H9 (cell line): ENCODE results near the gene SRP9. TPM values are rescaled to one million over a fixed set of nuclear protein-coding genes. Genes with fewer than 3 reads are reported as not detected.

Source experiments
- DNase-seq: peaks from one replicate; pipeline ENCODE4 v3.0.0-alpha.2; 2017
- H2AFZ ChIP-seq: one replicate; pipeline ENCODE4 v1.6.1; 2013; ENCODE audit warnings: mild to moderate bottlenecking, low read length, control low read depth, moderate library complexity
- H2AK5ac ChIP-seq: 2 replicates; pipeline ENCODE4 v1.6.1; 2013; ENCODE audit warnings: low read length, control low read depth, mixed read lengths; ENCODE audit not compliant: insufficient read length
- H2BK120ac ChIP-seq: one replicate; pipeline ENCODE4 v1.6.1; 2013; ENCODE audit warnings: low read depth, mild to moderate bottlenecking, low read length, control low read depth, inconsistent platforms; ENCODE audit not compliant: poor library complexity, severe bottlenecking
- H2BK12ac ChIP-seq: 2 replicates; pipeline ENCODE4 v1.6.1; 2013; ENCODE audit warnings: low read length, control low read depth, mixed read lengths, low read depth; ENCODE audit not compliant: insufficient read length
- H2BK15ac ChIP-seq: 2 replicates; pipeline ENCODE4 v1.6.1; 2013; ENCODE audit warnings: low read depth, low read length, control low read depth
- H2BK20ac ChIP-seq: one replicate; pipeline ENCODE4 v1.6.1; 2013; ENCODE audit warnings: low read depth, mild to moderate bottlenecking, low read length, control low read depth, inconsistent platforms; ENCODE audit not compliant: poor library complexity, severe bottlenecking
- H2BK5ac ChIP-seq: 2 replicates; pipeline ENCODE4 v1.6.1; 2013; ENCODE audit warnings: low read length, control low read depth, mixed read lengths; ENCODE audit not compliant: insufficient read length
- H3K14ac ChIP-seq: 2 replicates; pipeline ENCODE4 v1.6.1; 2013; ENCODE audit warnings: low read length, control low read depth; ENCODE audit not compliant: insufficient read depth
- H3K18ac ChIP-seq: 2 replicates; pipeline ENCODE4 v1.6.1; 2013; ENCODE audit warnings: low read depth, mild to moderate bottlenecking, mixed read lengths, low read length, control low read depth; ENCODE audit not compliant: insufficient read length
- H3K23ac ChIP-seq: 2 replicates; pipeline ENCODE4 v1.6.1; 2013; ENCODE audit warnings: low read length, control low read depth, mixed read lengths, low read depth; ENCODE audit not compliant: insufficient read length
- H3K23me2 ChIP-seq: 2 replicates; pipeline ENCODE4 v1.6.1; 2013; ENCODE audit warnings: low read depth, mild to moderate bottlenecking, mixed read lengths, low read length, control low read depth; ENCODE audit not compliant: insufficient read length, poor library complexity, severe bottlenecking
- H3K27ac ChIP-seq: 2 replicates; pipeline ENCODE4 v1.5.1; 2013; ENCODE audit warnings: low read length, control low read depth, mixed read lengths, low read depth; ENCODE audit not compliant: insufficient read length
- H3K27me3 ChIP-seq: 2 replicates; pipeline ENCODE4 v1.6.1; 2013; ENCODE audit warnings: low read length, control low read depth, inconsistent platforms; ENCODE audit not compliant: insufficient read depth
- H3K4ac ChIP-seq: 2 replicates; pipeline ENCODE4 v1.6.1; 2013; ENCODE audit warnings: low read depth, mild to moderate bottlenecking, control low read depth, inconsistent platforms, low read length, moderate library complexity
- H3K4me1 ChIP-seq: 2 replicates; pipeline ENCODE4 v1.6.1; 2013; ENCODE audit warnings: low read length, control low read depth, inconsistent platforms; ENCODE audit not compliant: insufficient read depth
- H3K4me2 ChIP-seq: 2 replicates; pipeline ENCODE4 v1.6.1; 2013; ENCODE audit warnings: low read length, control low read depth, mixed read lengths; ENCODE audit not compliant: insufficient read length, insufficient read depth
- H3K56ac ChIP-seq: 2 replicates; pipeline ENCODE4 v1.6.1; 2013; ENCODE audit warnings: low read depth, mild to moderate bottlenecking, mixed read lengths, low read length, control low read depth; ENCODE audit not compliant: insufficient read length
- H3K79me1 ChIP-seq: 2 replicates; pipeline ENCODE4 v1.6.1; 2013; ENCODE audit warnings: low read depth, mild to moderate bottlenecking, moderate library complexity, low read length, control low read depth, inconsistent platforms; ENCODE audit not compliant: insufficient read depth, poor library complexity, severe bottlenecking
- H3K79me2 ChIP-seq: 2 replicates; pipeline ENCODE4 v1.6.1; 2013; ENCODE audit warnings: low read length, control low read depth, inconsistent platforms; ENCODE audit not compliant: insufficient read depth
- H3K9ac ChIP-seq: 2 replicates; pipeline ENCODE4 v1.6.1; 2013; ENCODE audit warnings: low read length, control low read depth, mixed read lengths; ENCODE audit not compliant: insufficient read length; ENCODE audit errors: extremely low read depth
- H3K9me3 ChIP-seq: one replicate; pipeline ENCODE4 v1.6.1; 2013; ENCODE audit warnings: low read depth, low read length, inconsistent platforms; ENCODE audit not compliant: control insufficient read depth
- H3T11ph ChIP-seq: one replicate; pipeline ENCODE4 v1.6.1; 2013; ENCODE audit warnings: mild to moderate bottlenecking, low read length, control low read depth, inconsistent platforms
- H4K20me1 ChIP-seq: one replicate; pipeline ENCODE4 v1.6.1; 2013; ENCODE audit not compliant: control insufficient read depth, insufficient read length, insufficient read depth
- H4K5ac ChIP-seq: 2 replicates; pipeline ENCODE4 v1.6.1; 2013; ENCODE audit warnings: low read depth, mild to moderate bottlenecking, mixed read lengths, low read length, control low read depth; ENCODE audit not compliant: insufficient read length
- H4K8ac ChIP-seq: replicated peaks from 2 replicates; pipeline ENCODE4 v1.6.1; 2013; ENCODE audit warnings: low read length, control low read depth, mixed read lengths, low read depth; ENCODE audit not compliant: insufficient read length
- H4K91ac ChIP-seq: 2 replicates; pipeline ENCODE4 v1.6.1; 2013; ENCODE audit warnings: low read depth, mild to moderate bottlenecking, moderate library complexity, mixed read lengths, low read length, control low read depth; ENCODE audit not compliant: insufficient read length
- H3K27ac Mint-ChIP-seq, 3 experiments: 2 replicates in 2 of 3; 3 replicates in 1 of 3; pipeline ENCODE4 v1.8.0; 2020 to 2021; ENCODE audit warnings: mixed read lengths in 3 of 3, mild to moderate bottlenecking in 1 of 3, moderate library complexity in 1 of 3
- H3K27me3 Mint-ChIP-seq: 2 replicates; pipeline ENCODE4 v1.8.0; 2021; ENCODE audit warnings: low read depth, mild to moderate bottlenecking, moderate library complexity, mixed read lengths
- H3K36me3 Mint-ChIP-seq, 3 experiments: 2 replicates in 2 of 3; 3 replicates in 1 of 3; pipeline ENCODE4 v1.8.0; 2020 to 2021; ENCODE audit warnings: low read depth in 3 of 3, mixed read lengths in 3 of 3; ENCODE audit not compliant: insufficient read depth in 1 of 3
- H3K4me1 Mint-ChIP-seq, 2 experiments: 2 replicates each; pipeline ENCODE4 v1.8.0; 2020; ENCODE audit warnings: mixed read lengths in 2 of 2
- H3K4me3 Mint-ChIP-seq, 2 experiments: 2 replicates in 1 of 2; 3 replicates in 1 of 2; pipeline ENCODE4 v1.8.0; 2020 to 2021; ENCODE audit warnings: mild to moderate bottlenecking in 2 of 2, mixed read lengths in 2 of 2, moderate library complexity in 1 of 2
- H3K9me3 Mint-ChIP-seq, 2 experiments: 2 replicates in 1 of 2; 3 replicates in 1 of 2; pipeline ENCODE4 v1.8.0; 2020; ENCODE audit warnings: mild to moderate bottlenecking in 2 of 2, mixed read lengths in 2 of 2, moderate library complexity in 1 of 2
- WGBS: extraction: QIAGEN DNeasy Blood & Tissue Kit; methylation state at CpG from one replicate; pipeline ENCODE4 v1.1.7; 2013; ENCODE audit warnings: missing lambda C conversion rate, low lambda C conversion rate, mixed read lengths; ENCODE audit not compliant: insufficient read length; ENCODE audit errors: extremely low coverage; 5-methylcytosine and 5-hydroxymethylcytosine counted together
- total RNA-seq: library from RNA; stranded (reverse); gene quantifications from 2 replicates; pipeline ENCODE4 v1.2.1, GENCODE V29; 2021
- TF ChIP-seq, protein P1 (sequence below): fragments of 200-600 bp; sonication (generic); conservative IDR thresholded peaks from 3 replicates; pipeline ENCODE4 v1.8.0; 2021; ENCODE audit warnings: antibody characterized with exemption, mild to moderate bottlenecking

SRP9 gene
- total RNA-seq, 1 experiment from 2014 or later = 403 TPM

DNA sequence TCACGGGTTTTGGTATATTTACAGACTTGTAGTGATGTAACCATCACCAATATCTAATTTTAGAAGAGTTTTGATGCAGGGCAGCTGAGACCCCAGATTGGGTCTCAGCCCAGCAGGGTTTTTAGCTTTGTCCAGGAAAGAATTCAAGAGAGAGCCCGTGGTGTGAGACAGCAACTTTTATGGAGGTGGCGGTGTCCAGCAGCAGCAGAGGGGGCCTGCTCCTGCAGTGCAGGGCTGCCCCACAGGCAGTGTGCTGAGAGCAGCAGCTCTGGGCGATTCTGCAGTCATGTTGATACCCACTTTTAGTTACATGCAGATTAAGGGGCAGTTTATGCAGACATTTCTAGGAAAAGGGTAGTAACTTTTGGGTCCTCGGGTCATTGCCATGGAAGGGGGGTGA, 30.5 kb downstream of the SRP9 start:
- Mint-ChIP-seq H3K9me3 (no peaks in the 10 kb centered on the region; a peak in 1 of 5 replicates), H3K4me1 (peaks cover 18 to 24% of the 10 kb centered on the region in 2 experiments), H3K27ac (no peak overlapping the region), H3K4me3 (no peak overlapping the region), H3K36me3 (peaks cover 0 to 4% (median 0%) of the 10 kb centered on the region in 3 experiments; a peak in 2 of 7 replicates), H3K27me3 (peaks cover 13% of the 10 kb centered on the region)
- H2BK120ac ChIP-seq = no peak overlapping the region
- H3K79me2 ChIP-seq = peaks cover 1% of the 10 kb centered on the region; the same call in 1 of the 2 replicates
- no peak overlapping the region for H2BK15ac ChIP-seq
- no peak overlapping the region for H3T11ph ChIP-seq
- no peak overlapping the region for H3K4me2 ChIP-seq
- H3K23me2 ChIP-seq = no peaks in the 10 kb centered on the region
- no peak overlapping the region for H3K27ac ChIP-seq
- no peaks in the 10 kb centered on the region for H3K79me1 ChIP-seq
- no peak overlapping the region for H2BK12ac ChIP-seq
- H3K23ac ChIP-seq = no peak overlapping the region
- no peak overlapping the region for H4K8ac ChIP-seq
- no peaks in the 10 kb centered on the region for H3K27me3 ChIP-seq
- TF ChIP-seq, protein P1, sequence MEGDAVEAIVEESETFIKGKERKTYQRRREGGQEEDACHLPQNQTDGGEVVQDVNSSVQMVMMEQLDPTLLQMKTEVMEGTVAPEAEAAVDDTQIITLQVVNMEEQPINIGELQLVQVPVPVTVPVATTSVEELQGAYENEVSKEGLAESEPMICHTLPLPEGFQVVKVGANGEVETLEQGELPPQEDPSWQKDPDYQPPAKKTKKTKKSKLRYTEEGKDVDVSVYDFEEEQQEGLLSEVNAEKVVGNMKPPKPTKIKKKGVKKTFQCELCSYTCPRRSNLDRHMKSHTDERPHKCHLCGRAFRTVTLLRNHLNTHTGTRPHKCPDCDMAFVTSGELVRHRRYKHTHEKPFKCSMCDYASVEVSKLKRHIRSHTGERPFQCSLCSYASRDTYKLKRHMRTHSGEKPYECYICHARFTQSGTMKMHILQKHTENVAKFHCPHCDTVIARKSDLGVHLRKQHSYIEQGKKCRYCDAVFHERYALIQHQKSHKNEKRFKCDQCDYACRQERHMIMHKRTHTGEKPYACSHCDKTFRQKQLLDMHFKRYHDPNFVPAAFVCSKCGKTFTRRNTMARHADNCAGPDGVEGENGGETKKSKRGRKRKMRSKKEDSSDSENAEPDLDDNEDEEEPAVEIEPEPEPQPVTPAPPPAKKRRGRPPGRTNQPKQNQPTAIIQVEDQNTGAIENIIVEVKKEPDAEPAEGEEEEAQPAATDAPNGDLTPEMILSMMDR = no peak
- DNase-seq = no peak
- no peak overlapping the region for H3K18ac ChIP-seq
- H3K4me1 ChIP-seq = no peaks in the 10 kb centered on the region
- H2AK5ac ChIP-seq = no peak overlapping the region
- no peaks in the 10 kb centered on the region for H4K20me1 ChIP-seq
- H3K4ac ChIP-seq = no peak overlapping the region
- no peak overlapping the region for H3K14ac ChIP-seq
- no peaks in the 10 kb centered on the region for H3K9me3 ChIP-seq
- H4K91ac ChIP-seq = no peak overlapping the region
- no peak overlapping the region for H3K56ac ChIP-seq
- H2AFZ ChIP-seq = no peak overlapping the region
- no peak overlapping the region for H3K9ac ChIP-seq
- H2BK5ac ChIP-seq = no peak overlapping the region
- H4K5ac ChIP-seq = no peak overlapping the region
- no CpG with 5 or more reads among the region's 5 CpGs for WGBS
- H2BK20ac ChIP-seq = no peak overlapping the region
